ENCODE measurements around the gene MGST2.

The MGST2 gene

GRCh38 chr4:139672732-139673131 is 7.1 kb downstream of the MGST2 start:
- no peak for DNase-seq

- DNase-seq: no peak
Observed at GRCh38 chr4:139674875-139675550, 9.4 kb downstream of the MGST2 start.

- DNase-seq: no peak
Observed at GRCh38 chr4:139675651-139676050, 10.0 kb downstream of the MGST2 start.

GRCh38 chr4:139676365-139676764 is 10.7 kb downstream of the MGST2 start:
- DNase-seq: no peak

GRCh38 chr4:139676913-139677585 is 11.4 kb downstream of the MGST2 start:
- DNase-seq: no peak

DNA sequence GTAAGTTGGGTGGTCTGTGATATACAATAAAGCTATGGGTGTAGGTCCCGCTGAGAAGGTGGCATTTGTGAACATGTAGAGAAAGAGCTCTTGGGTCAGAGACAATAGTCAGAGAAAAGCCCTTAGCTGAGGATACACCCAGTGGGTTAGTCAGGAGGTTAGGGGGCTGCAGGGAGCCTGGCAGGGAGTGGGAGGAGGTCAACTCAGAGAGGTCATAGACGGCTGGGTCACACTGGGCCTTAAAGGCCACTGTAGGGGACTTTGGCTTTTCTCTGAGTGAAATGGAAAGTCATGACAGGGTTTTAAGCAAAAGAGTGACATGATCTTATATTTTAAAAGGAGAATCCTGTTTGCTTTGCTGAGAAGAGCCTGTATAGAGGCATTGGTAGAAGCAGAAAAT is 16.7 kb downstream of the MGST2 start:
- no peak for DNase-seq

DNA sequence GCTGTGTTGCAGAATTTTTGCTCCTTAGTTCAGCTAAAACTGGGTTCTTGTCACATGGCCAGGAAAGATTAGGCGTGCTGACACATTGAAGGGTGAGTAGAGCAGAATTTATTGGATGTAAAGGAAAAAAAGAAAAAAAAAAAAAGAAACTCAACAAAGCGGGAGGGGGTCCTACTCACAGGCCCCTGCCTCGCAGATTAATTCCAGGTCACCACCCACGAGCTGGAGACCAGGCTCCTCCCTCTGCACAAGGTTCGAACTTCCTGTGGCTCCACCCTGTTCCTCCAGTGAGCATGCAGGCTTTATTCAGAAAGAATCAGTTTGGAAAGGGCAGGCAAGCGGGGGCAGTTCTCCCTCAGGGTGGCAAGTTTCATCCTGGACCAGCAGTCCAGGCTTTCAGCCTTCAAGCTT is 17.1 kb downstream of the MGST2 start:
- peak; percentile 56 for DNase-seq

DNA sequence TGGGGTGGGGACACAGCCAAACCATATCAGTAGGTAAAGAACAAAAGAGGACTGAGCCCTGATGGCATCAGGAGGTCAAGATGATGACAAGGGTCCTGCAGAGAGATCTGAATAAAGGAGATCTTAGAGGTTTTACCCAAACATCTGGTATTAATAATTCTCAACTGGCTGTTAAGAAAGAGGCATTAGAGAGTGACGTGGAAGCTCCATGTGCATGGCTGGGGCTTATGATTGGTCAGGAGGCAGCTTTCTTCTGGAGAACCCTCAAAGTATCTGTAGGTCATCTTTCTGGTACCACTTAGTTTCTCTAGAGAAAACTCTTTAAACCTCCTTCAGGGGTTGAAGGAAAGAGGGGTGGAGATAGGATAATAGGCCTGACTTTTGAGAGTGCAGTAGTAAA is 18.7 kb downstream of the MGST2 start:
- no peak for DNase-seq

GRCh38 chr4:139685180-139685579 is 19.6 kb downstream of the MGST2 start:
- peak; percentile 86 for DNase-seq

DNA sequence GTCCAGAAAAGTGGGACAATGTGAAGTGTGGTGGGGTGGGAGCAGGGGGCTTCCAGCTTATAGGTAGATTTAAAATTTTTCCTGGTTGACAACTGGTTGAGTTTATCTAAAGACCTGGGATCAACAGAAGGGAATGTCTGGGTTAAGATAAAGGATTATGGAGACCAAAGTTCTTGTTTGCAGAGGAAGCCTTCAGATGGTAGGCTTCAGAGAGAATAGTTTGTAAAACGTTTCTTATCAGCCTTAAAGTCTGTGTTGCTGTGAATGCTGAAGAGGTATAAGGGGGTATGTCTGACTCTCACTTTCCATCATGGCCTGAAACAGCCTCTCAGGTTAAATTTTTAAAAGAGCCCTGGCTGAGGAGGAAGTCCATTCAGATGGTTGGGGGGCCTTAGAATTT is 20.5 kb downstream of the MGST2 start:
- DNase-seq: peak; percentile 61

- no peak for DNase-seq
Observed at GRCh38 chr4:139686988-139687387, 21.4 kb downstream of the MGST2 start.

- no peak for DNase-seq
Observed at GRCh38 chr4:139689093-139689722, 23.6 kb downstream of the MGST2 start.

DNA sequence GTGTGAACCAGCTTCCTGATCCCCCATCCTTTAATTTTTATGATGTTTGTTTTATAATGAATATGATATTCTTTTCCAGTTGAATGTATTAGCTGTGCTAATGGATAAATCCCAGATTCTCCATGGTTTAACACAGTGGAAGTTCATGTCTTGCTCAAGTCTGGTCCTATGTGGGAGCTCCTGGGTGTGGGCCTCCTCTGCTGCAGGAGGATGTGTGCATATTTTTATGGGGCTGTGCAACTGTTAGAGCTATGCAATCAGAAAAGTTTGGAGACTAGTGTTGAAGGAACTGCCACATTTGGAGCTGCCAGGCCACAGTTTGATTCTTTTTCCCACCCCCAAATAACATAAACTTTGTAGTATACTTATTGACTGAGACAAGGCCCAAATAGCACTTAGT is 24.8 kb downstream of the MGST2 start:
- DNase-seq: no peak

DNA sequence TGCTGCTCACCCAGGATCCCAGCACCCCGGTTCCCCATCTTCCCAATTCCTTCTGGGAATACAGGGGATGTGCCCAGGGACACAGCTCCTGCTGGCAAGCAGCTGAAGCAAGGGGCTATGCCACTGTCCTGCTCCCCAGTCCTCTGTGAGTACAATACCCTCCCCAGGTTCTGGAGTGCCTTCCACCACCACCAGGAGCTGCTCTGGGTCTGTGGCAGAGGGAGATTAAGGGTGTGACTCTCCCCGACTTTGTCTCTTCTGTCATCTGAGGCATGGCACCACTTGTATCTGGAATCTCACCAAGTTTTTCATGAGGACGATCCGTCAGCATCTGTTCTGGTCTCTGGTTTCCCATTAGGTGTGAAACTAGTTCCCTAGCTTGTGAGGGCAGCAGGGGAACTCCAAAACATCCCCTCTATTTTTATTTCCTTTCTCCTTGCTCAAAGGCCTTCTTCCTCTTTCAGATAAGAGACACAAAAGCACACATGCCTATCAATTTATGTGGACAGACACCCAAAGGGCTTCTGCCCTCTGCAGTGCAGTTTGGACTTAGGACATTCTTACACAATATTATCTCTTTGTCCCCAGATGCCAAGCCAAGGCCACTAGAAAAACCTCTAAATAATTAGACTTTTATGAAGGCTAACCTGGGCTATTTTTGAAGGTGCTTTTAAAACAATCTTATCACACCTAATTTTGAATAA is 26.8 kb downstream of the MGST2 start:
- DNase-seq: peak; percentile 84

GRCh38 chr4:139694522-139695107 is 29.0 kb downstream of the MGST2 start:
- DNase-seq: no peak

DNA sequence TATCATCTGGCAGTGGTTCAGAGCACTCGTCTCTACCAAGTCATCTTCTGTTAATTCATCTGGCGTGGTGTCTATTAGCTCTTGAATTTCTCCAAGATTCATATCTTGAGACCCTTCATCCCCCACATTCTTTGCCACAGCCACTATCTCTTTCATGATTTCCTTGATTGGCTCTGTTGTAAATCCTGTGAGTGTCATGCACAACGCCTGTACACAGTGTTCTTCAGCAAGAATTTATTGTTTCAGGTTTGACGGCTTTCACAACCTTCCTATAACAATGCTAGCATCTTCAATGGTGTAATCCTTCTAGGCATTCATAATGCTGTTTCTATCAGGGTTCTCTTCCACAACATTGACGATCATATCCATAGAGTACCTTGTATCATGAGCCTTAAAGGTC is 30.9 kb downstream of the MGST2 start:
- DNase-seq: no peak

GRCh38 chr4:139698167-139698925 is 32.7 kb downstream of the MGST2 start:
- DNase-seq: peak; percentile 21

DNA sequence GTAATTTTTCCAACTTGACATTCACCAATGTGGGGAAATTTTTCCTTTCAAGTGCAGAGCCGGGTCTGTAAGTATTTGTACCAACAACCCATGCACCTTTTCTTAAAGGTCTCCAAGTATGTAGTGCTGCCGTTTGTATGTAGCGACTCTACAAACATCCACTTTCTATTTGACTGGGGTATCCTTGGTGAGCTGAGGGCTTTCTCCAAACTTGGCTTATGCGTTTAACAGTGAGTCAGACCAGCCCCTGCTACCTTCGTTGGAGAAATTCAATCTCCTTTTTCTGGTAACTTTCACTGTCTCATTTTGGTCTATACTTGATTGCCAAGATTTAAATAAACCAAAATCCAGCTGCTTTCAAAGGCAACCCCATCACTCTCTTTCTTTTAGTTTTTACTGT is 34.9 kb downstream of the MGST2 start:
- DNase-seq: no peak

- DNase-seq: peak; percentile 57
Observed at GRCh38 chr4:139704915-139705485, 39.4 kb downstream of the MGST2 start.

GRCh38 chr4:139709660-139710059 is 44.0 kb downstream of the MGST2 start:
- DNase-seq: no peak

DNA sequence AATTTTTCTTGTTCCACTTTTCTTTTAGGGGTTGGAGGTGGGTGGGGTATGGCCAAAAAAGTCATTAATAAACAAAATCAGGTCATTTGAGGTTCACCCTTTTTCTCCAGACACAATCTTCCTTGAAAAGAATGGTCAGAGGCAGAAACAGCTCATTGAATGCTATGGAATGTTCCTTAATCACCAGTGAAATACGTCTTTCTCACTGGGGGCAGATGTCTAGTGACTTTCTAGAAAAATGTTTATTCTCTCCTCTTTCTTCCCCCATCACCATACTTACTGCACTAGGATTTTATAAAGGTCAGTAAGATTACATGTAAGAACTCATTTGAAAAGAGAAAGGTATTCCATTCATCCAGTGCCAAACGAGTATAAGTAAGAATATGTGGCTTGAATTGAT is 44.5 kb downstream of the MGST2 start:
- DNase-seq: no peak

- DNase-seq: no peak
Observed at GRCh38 chr4:139711461-139711860, 45.8 kb downstream of the MGST2 start.

All from hematopoietic multipotent progenitor cell treated with erythropoietin and hydrocortisone succinate and interleukin-3 and kit ligand, for 8 days (in vitro differentiated cells).